GM12892 (cell line): ENCODE measurements around the gene LHX2.

Experiments
- POLR2A ChIP-seq: IDR thresholded peaks from 2 replicates; pipeline ENCODE4 v1.6.1; 2011; ENCODE audit warnings: low read depth, low read length, control low read depth
- POLR2AphosphoS5 ChIP-seq: IDR thresholded peaks from 2 replicates; pipeline ENCODE4 v1.6.1; 2011; ENCODE audit warnings: low read depth, low read length, control low read depth

DNA sequence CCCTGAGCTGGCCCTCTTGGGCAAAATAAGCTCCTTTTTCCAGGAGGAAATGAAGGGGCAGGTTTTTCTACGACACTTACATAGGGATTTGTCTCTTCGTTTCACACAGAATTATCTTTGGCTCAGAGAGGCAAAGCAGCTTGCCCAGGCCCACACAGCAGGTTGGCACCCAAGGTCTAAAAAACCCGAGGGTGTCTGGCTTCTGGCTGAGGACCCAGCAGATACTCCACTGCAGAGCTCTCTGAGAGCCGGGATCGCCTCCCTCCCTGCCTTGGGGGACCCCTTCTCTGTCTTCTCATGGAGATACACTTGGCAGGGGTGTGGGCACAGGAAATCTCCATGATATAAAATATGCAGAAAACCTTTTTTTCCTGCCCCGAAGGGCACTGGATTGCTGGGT is 29.0 kb upstream of the LHX2 start:
- TF ChIP-seq POLR2AphosphoS5 (no peak), POLR2A (no peak)
